Occipital lobe (tissue), 2 donors: ENCODE results near the gene MUS81. TPM values are rescaled to one million over a fixed set of nuclear protein-coding genes. Genes with fewer than 3 reads are reported as not detected.
A peak's percentile ranks its signal among the peaks of the same experiment; 100 is the strongest.

Source experiments
- DNase-seq: peaks from one replicate; lab custom pipeline; 2025; lab: John Stamatoyannopoulos, UW
- total RNA-seq: library from RNA; depleted of rRNA; stranded (reverse); fragments of >200 nt; gene quantifications from one replicate; pipeline ENCODE4 v1.2.3, GENCODE V29; 2014

Gene MUS81
- total RNA-seq, 1 donor from 2014 or later: 45.9 TPM

GRCh38 chr11:65911682-65912568 is 51.7 kb downstream of the MUS81 start:
- no peak for DNase-seq

- DNase-seq: no peak
These were observed 52.6 kb downstream of the MUS81 start for GRCh38 chr11:65912845-65913244.

- DNase-seq: no peak
These were observed 55.0 kb downstream of the MUS81 start for GRCh38 chr11:65915101-65915820.

- DNase-seq: peak; percentile 70
These were observed 55.6 kb downstream of the MUS81 start for GRCh38 chr11:65915821-65916251.

Other genes starting within 250 kb of the MUS81 start
- 9.0 TPM for gene MAP3K11, start 246.2 kb upstream of the MUS81 start, total RNA-seq
- gene PCNX3, start 244.7 kb upstream of the MUS81 start, total RNA-seq: 7.0 TPM
- 3.7 TPM for gene SIPA1, start 222.3 kb upstream of the MUS81 start, total RNA-seq
- gene RELA, start 197.5 kb upstream of the MUS81 start, total RNA-seq: 12.6 TPM
- 43.8 TPM for gene KAT5, start 148.2 kb upstream of the MUS81 start, total RNA-seq
- 9.4 TPM for gene RNASEH2C, start 139.6 kb upstream of the MUS81 start, total RNA-seq
- 4.7 TPM for gene AP5B1, start 79.5 kb upstream of the MUS81 start, total RNA-seq
- not detected for gene OVOL1, start 73.4 kb upstream of the MUS81 start, total RNA-seq
- 7.3 TPM for gene SNX32, start 26.5 kb upstream of the MUS81 start, total RNA-seq
- 404 TPM for gene CFL1, start 2.3 kb upstream of the MUS81 start, total RNA-seq
- gene EFEMP2, start 12.4 kb downstream of the MUS81 start, total RNA-seq: 13.3 TPM
- not detected for gene CTSW, start 19.4 kb downstream of the MUS81 start, total RNA-seq
- 107 TPM for gene FIBP, start 28.0 kb downstream of the MUS81 start, total RNA-seq
- gene CCDC85B, start 30.2 kb downstream of the MUS81 start, total RNA-seq: 14.0 TPM
- gene FOSL1, start 40.0 kb downstream of the MUS81 start, total RNA-seq: not detected
- 12.6 TPM for gene C11orf68, start 58.6 kb downstream of the MUS81 start, total RNA-seq
- 50.4 TPM for gene DRAP1, start 59.0 kb downstream of the MUS81 start, total RNA-seq
- not detected for gene TSGA10IP, start 85.0 kb downstream of the MUS81 start, total RNA-seq
- gene SART1, start 101.3 kb downstream of the MUS81 start, total RNA-seq: 22.1 TPM
- 20.7 TPM for gene EIF1AD, start 141.7 kb downstream of the MUS81 start, total RNA-seq
- gene BANF1, start 142.1 kb downstream of the MUS81 start, total RNA-seq: 16.7 TPM
- not detected for gene CST6, start 151.6 kb downstream of the MUS81 start, total RNA-seq
- gene CATSPER1, start 166.0 kb downstream of the MUS81 start, total RNA-seq: not detected
- 14.0 TPM for gene GAL3ST3, start 188.7 kb downstream of the MUS81 start, total RNA-seq
- 88.6 TPM for gene SF3B2, start 191.9 kb downstream of the MUS81 start, total RNA-seq
- gene PACS1, start 209.8 kb downstream of the MUS81 start, total RNA-seq: 34.5 TPM